HepG2 (cell line): ENCODE data around the gene PNLIP. TPM values are rescaled to one million over a fixed set of nuclear protein-coding genes. Genes with fewer than 3 reads are reported as not detected.

ENCODE experiments used
- ATAC-seq: fragments of 200-7000 bp; cut with Tn5 transposase; 3 replicates; pipeline ENCODE4 v1.9.1; 2020; ENCODE audit warnings: mild to moderate bottlenecking, moderate library complexity
- BruUV-seq: library from RNA; stranded (reverse); fragments of 400-500 nt; replicated peaks from 2 replicates; lab custom pipeline; 2021; lab: Mats Ljungman, UMichigan
- CTCF ChIA-PET: fragments of 300-600 bp; formaldehyde crosslinking; extraction: SDS; loops from one replicate; lab custom pipeline; 2021; ENCODE audit warnings: low total read pairs, inconsistent platforms, low intra/inter-chr PET ratio; lab: Yijun Ruan, JAX
- POLR2A ChIA-PET: fragments of 350-600 bp; sonication (Branson Sonifier 250); formaldehyde crosslinking; loops from one replicate; lab custom pipeline; 2020; ENCODE audit warnings: antibody characterized with exemption, inconsistent platforms; lab: Yijun Ruan, JAX
- DNase-seq: peaks from one replicate; pipeline ENCODE4 v3.0.0-alpha.2; 2015; ENCODE audit warnings: low spot score
- FAIRE-seq: peaks from 3 replicates; lab custom pipeline; 2011; peaks lifted over from hg19 to GRCh38; lab: Jason Lieb, UNC
- H2AFZ ChIP-seq: one replicate; pipeline ENCODE4 v1.6.1; 2011; ENCODE audit warnings: low read length, inconsistent platforms
- H3K27ac ChIP-seq: fragments of 300-600 bp; 3 replicates; pipeline ENCODE4 v1.8.0; 2011; ENCODE audit warnings: mixed run types, mild to moderate bottlenecking, mixed read lengths, low read length, inconsistent platforms; ENCODE audit not compliant: insufficient read depth; ENCODE audit errors: extremely low read length
- H3K27me3 ChIP-seq, 2 experiments: fragments of 200-600 bp in 1 of 2; 2 replicates in 1 of 2; 3 replicates in 1 of 2; pipeline versions ENCODE4 v1.6.0 to v1.8.0; 2011; ENCODE audit warnings: low read length in 2 of 2, mild to moderate bottlenecking in 2 of 2, moderate library complexity in 2 of 2, inconsistent platforms in 1 of 2; ENCODE audit not compliant: insufficient read depth in 2 of 2, control insufficient read depth in 1 of 2
- H3K36me3 ChIP-seq, 2 experiments: fragments of 200-600 bp in 1 of 2; replicated peaks in 1 of 2; 2 replicates in 1 of 2; 3 replicates in 1 of 2; pipeline versions ENCODE4 v1.5.1 to v1.8.0; 2011; ENCODE audit warnings: low read length in 2 of 2, inconsistent platforms in 1 of 2; ENCODE audit not compliant: insufficient read depth in 2 of 2, control insufficient read depth in 1 of 2
- H3K4me1 ChIP-seq: 2 replicates; pipeline ENCODE4 v1.5.1; 2012; ENCODE audit warnings: low read length, inconsistent platforms; ENCODE audit not compliant: insufficient read depth
- H3K4me2 ChIP-seq: 2 replicates; pipeline ENCODE4 v1.6.0; 2011; ENCODE audit warnings: low read depth, low read length, inconsistent platforms
- H3K4me3 ChIP-seq, 3 experiments: fragments of 200-600 bp in 1 of 3; sonication (generic), shearing (Covaris generic) in 1 of 3; replicated peaks in 1 of 3; 2 replicates each; pipeline ENCODE4 v1.5.1; 2011 to 2016; ENCODE audit warnings: low read length in 3 of 3, inconsistent platforms in 2 of 3, low read depth in 2 of 3, mild to moderate bottlenecking in 2 of 3, control low read depth in 1 of 3, mixed read lengths in 1 of 3; ENCODE audit not compliant: insufficient read depth in 1 of 3
- H3K79me2 ChIP-seq: one replicate; pipeline ENCODE4 v1.6.1; 2011; ENCODE audit warnings: low read length, inconsistent platforms; ENCODE audit not compliant: insufficient read depth
- H3K9ac ChIP-seq: 2 replicates; pipeline ENCODE4 v1.6.0; 2011; ENCODE audit warnings: mild to moderate bottlenecking, low read depth, low read length, inconsistent platforms; ENCODE audit not compliant: insufficient read depth
- H3K9me3 ChIP-seq: 2 replicates; pipeline ENCODE4 v1.5.1; 2012; ENCODE audit warnings: mild to moderate bottlenecking, low read length
- H4K20me1 ChIP-seq: 2 replicates; pipeline ENCODE4 v1.6.0; 2011; ENCODE audit warnings: inconsistent platforms, mild to moderate bottlenecking, low read length, moderate library complexity; ENCODE audit not compliant: insufficient read depth
- CBFB ChIP-seq: sonication (generic); formaldehyde crosslinking; IDR thresholded peaks from 2 replicates; pipeline ENCODE4 v1.4.0; 2020; ENCODE audit warnings: missing genetic modification reagents
- DNMT1 ChIP-seq: sonication (generic); formaldehyde crosslinking; IDR thresholded peaks from 2 replicates; pipeline ENCODE4 v1.5.1; 2020; ENCODE audit warnings: mild to moderate bottlenecking, missing genetic modification reagents
- EP300 ChIP-seq, 3 experiments: sonication (generic) in 1 of 3; formaldehyde crosslinking in 1 of 3; IDR thresholded peaks; 2 replicates each; pipeline versions ENCODE4 v1.5.1 to v1.6.1; 2011 to 2020; ENCODE audit warnings: low read depth in 2 of 3, low read length in 2 of 3, borderline replicate concordance in 1 of 3, improper control_type of control experiment in 1 of 3, mild to moderate bottlenecking in 1 of 3, missing genetic modification reagents in 1 of 3, moderate library complexity in 1 of 3
- YEATS2 ChIP-seq: sonication (generic); formaldehyde crosslinking; IDR thresholded peaks from 2 replicates; pipeline ENCODE4 v1.4.0; 2020; ENCODE audit warnings: missing genetic modification reagents, borderline replicate concordance
- ZIK1 ChIP-seq: sonication (generic); formaldehyde crosslinking; IDR thresholded peaks from 2 replicates; pipeline ENCODE4 v1.5.0; 2020; ENCODE audit warnings: mild to moderate bottlenecking, low read depth, missing genetic modification reagents, borderline replicate concordance
- ZNF33B ChIP-seq: sonication (generic); formaldehyde crosslinking; IDR thresholded peaks from 2 replicates; pipeline ENCODE4 v1.5.1; 2020; ENCODE audit warnings: mild to moderate bottlenecking, missing genetic modification reagents
- ZNF83 ChIP-seq: sonication (generic); formaldehyde crosslinking; IDR thresholded peaks from 2 replicates; pipeline ENCODE4 v1.4.0; 2020; ENCODE audit warnings: missing genetic modification reagents, mild to moderate bottlenecking, borderline replicate concordance
- in situ Hi-C: cut with HindIII; loops from 2 replicates; pipeline ENCODE4 v1.10.0; 2017; ENCODE audit warnings: low pct_unique_long_range_greater_than_20kb; ENCODE audit not compliant: extremely low pct_ligation_motif_present
- intact Hi-C: fragments of 100-400 bp; cut with micrococcal nuclease; formaldehyde crosslinking; loops from one replicate; pipeline ENCODE4 v1.10.0; 2022; ENCODE audit not compliant: unreplicated experiment
- polyA plus RNA-seq, 8 experiments: library from polyadenylated mRNA; depleted of rRNA in 3 of 8; stranded (reverse) in 7 of 8; unstranded in 1 of 8; fragments of >200 nt; fragmentation: Illumina TruSeq in 4 of 8; extraction: Trizol in 4 of 8; gene quantifications; 2 replicates each; pipeline versions ENCODE4 v1.2.1 to v1.2.3, GENCODE V29; 2011 to 2016; ENCODE audit warnings: low read depth in 4 of 8, missing spikeins in 1 of 8, mixed read lengths in 1 of 8; ENCODE audit not compliant: insufficient read depth in 1 of 8
- total RNA-seq, 5 experiments: library from RNA; depleted of rRNA; stranded (reverse); fragments of >200 nt; fragmentation: Illumina TruSeq; extraction: Trizol; gene quantifications; 2 replicates each; pipeline ENCODE4 v1.2.3, GENCODE V29; 2016; ENCODE audit warnings: low read depth in 1 of 5
- TF ChIP-seq, protein P1 (sequence below): sonication (generic); formaldehyde crosslinking; IDR thresholded peaks from 2 replicates; pipeline ENCODE4 v1.4.0; 2020; ENCODE audit warnings: mild to moderate bottlenecking, missing genetic modification reagents, borderline replicate concordance
- TF ChIP-seq, protein P2 (sequence below), 2 experiments: sonication (generic) in 1 of 2; formaldehyde crosslinking in 1 of 2; IDR thresholded peaks; 2 replicates each; pipeline versions ENCODE4 v1.4.0 to v1.6.1; 2018 to 2020; ENCODE audit warnings: missing genetic modification reagents in 2 of 2, borderline replicate concordance in 1 of 2, low read depth in 1 of 2, mild to moderate bottlenecking in 1 of 2, missing biosample characterization in 1 of 2
- TF ChIP-seq, protein P3 (sequence below): sonication (generic); formaldehyde crosslinking; IDR thresholded peaks from 2 replicates; pipeline ENCODE4 v1.8.0; 2022; ENCODE audit warnings: missing genetic modification reagents, mild to moderate bottlenecking, moderate library complexity, borderline replicate concordance
- TF ChIP-seq, protein P4 (sequence below), 2 experiments: sonication (generic) in 1 of 2; formaldehyde crosslinking in 1 of 2; IDR thresholded peaks; 2 replicates each; pipeline versions ENCODE4 v1.4.0 to v1.6.1; 2016 to 2020; ENCODE audit warnings: borderline replicate concordance in 1 of 2, low read depth in 1 of 2, mild to moderate bottlenecking in 1 of 2, missing genetic modification reagents in 1 of 2

Gene PNLIP
- total and polyA plus RNA-seq, 2 of the 13 experiments (the other 11 are each of a cell fraction or from before 2014, with no cell fraction given): not detected

DNA sequence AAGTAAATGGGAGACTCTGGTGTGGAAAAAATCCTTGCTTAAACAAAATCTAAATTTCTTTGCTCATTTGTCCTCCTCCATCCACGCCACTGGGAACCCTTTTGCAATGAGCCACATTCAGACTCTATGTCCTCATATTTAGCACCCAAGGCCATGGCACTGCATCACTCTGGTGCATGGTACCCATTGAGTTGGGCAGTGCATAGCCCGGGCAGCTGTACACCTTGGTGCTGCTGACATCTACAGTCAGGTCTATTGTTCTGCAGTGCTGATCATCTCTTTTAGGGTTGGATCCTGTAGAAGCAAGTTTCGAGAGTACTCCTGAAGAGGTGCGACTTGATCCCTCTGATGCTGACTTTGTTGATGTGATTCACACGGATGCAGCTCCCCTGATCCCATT is 51.8 kb downstream of the PNLIP start (continued):
- TF ChIP-seq, protein P1, sequence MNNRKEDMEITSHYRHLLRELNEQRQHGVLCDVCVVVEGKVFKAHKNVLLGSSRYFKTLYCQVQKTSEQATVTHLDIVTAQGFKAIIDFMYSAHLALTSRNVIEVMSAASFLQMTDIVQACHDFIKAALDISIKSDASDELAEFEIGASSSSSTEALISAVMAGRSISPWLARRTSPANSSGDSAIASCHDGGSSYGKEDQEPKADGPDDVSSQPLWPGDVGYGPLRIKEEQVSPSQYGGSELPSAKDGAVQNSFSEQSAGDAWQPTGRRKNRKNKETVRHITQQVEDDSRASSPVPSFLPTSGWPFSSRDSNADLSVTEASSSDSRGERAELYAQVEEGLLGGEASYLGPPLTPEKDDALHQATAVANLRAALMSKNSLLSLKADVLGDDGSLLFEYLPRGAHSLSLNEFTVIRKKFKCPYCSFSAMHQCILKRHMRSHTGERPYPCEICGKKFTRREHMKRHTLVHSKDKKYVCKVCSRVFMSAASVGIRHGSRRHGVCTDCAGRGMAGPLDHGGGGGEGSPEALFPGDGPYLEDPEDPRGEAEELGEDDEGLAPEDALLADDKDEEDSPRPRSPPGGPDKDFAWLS (CRISPR knock-in tag): no peak
- TF ChIP-seq DNMT1 (CRISPR knock-in tag) (no peak), YEATS2 (CRISPR knock-in tag) (no peak)

DNA sequence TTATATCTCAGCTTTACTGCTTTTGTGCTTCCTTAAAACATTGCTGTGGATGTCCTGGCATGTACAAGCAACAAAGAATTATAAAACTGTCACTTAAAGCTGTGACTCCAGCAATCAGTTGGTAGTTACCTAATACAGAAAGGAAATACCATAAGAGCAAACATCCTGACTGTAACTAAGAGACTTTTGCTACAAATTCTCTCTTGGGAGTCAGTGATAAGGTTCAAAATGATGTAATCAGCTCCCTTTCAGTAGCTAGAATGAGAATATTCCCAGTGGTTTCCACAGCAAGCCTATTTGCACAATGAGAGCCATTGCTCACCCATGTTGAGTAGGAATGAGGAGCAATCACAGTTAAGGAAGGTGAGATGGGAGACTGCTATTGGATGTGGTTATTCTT is 52.6 kb downstream of the PNLIP start:
- H3K4me1 ChIP-seq: no peaks in the 10 kb centered on the region
- no peak for FAIRE-seq
- no peak overlapping the region for H3K27ac ChIP-seq
- ChIA-PET POLR2A (no interaction called here), CTCF (no interaction called here)
- in situ Hi-C loops (no loop called here), intact Hi-C loops (no loop called here)
- no peak for ATAC-seq
- no peaks in the 10 kb centered on the region for H3K36me3 ChIP-seq
- no peak overlapping the region for H3K4me3 ChIP-seq
- H3K4me2 ChIP-seq: no peak overlapping the region
- H3K9ac ChIP-seq: no peak overlapping the region
- no peaks in the 10 kb centered on the region for H3K9me3 ChIP-seq
- no peak for DNase-seq
- H3K79me2 ChIP-seq: no peaks in the 10 kb centered on the region
- H4K20me1 ChIP-seq: no peaks in the 10 kb centered on the region
- peaks cover 1 to 20% of the 10 kb centered on the region in 2 experiments; a peak in 2 of 5 replicates for H3K27me3 ChIP-seq
- BruUV-seq: no TSS peak
- no peak overlapping the region for H2AFZ ChIP-seq
- TF ChIP-seq ZNF83 (CRISPR knock-in tag): no peak
- TF ChIP-seq, protein P2, sequence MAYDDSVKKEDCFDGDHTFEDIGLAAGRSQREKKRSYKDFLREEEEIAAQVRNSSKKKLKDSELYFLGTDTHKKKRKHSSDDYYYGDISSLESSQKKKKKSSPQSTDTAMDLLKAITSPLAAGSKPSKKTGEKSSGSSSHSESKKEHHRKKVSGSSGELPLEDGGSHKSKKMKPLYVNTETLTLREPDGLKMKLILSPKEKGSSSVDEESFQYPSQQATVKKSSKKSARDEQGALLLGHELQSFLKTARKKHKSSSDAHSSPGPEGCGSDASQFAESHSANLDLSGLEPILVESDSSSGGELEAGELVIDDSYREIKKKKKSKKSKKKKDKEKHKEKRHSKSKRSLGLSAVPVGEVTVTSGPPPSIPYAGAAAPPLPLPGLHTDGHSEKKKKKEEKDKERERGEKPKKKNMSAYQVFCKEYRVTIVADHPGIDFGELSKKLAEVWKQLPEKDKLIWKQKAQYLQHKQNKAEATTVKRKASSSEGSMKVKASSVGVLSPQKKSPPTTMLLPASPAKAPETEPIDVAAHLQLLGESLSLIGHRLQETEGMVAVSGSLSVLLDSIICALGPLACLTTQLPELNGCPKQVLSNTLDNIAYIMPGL (CRISPR knock-in tag; IDR thresholded peaks at IDR 0.05; ENCODE audit: borderline replicate concordance in 1 of 2, low read depth in 1 of 2): no peak
- TF ChIP-seq, protein P3, sequence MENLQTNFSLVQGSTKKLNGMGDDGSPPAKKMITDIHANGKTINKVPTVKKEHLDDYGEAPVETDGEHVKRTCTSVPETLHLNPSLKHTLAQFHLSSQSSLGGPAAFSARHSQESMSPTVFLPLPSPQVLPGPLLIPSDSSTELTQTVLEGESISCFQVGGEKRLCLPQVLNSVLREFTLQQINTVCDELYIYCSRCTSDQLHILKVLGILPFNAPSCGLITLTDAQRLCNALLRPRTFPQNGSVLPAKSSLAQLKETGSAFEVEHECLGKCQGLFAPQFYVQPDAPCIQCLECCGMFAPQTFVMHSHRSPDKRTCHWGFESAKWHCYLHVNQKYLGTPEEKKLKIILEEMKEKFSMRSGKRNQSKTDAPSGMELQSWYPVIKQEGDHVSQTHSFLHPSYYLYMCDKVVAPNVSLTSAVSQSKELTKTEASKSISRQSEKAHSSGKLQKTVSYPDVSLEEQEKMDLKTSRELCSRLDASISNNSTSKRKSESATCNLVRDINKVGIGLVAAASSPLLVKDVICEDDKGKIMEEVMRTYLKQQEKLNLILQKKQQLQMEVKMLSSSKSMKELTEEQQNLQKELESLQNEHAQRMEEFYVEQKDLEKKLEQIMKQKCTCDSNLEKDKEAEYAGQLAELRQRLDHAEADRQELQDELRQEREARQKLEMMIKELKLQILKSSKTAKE (CRISPR knock-in tag): no peak
- TF ChIP-seq, protein P4, sequence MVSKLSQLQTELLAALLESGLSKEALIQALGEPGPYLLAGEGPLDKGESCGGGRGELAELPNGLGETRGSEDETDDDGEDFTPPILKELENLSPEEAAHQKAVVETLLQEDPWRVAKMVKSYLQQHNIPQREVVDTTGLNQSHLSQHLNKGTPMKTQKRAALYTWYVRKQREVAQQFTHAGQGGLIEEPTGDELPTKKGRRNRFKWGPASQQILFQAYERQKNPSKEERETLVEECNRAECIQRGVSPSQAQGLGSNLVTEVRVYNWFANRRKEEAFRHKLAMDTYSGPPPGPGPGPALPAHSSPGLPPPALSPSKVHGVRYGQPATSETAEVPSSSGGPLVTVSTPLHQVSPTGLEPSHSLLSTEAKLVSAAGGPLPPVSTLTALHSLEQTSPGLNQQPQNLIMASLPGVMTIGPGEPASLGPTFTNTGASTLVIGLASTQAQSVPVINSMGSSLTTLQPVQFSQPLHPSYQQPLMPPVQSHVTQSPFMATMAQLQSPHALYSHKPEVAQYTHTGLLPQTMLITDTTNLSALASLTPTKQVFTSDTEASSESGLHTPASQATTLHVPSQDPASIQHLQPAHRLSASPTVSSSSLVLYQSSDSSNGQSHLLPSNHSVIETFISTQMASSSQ (IDR thresholded peaks at IDR 0.05; ENCODE audit: low read depth): no peak
- TF ChIP-seq, protein P4 (CRISPR knock-in tag; IDR thresholded peaks at IDR 0.05; ENCODE audit: borderline replicate concordance): no peak
- TF ChIP-seq ZNF33B (CRISPR knock-in tag): no peak
- TF ChIP-seq ZIK1: no peak
- TF ChIP-seq EP300 (IDR thresholded peaks at IDR 0.05; ENCODE audit: low read depth in 2 of 2, low read length in 2 of 2): no peak
- no peak for TF ChIP-seq EP300 (CRISPR knock-in tag; IDR thresholded peaks at IDR 0.05; ENCODE audit: borderline replicate concordance)
- TF ChIP-seq CBFB (CRISPR knock-in tag): no peak
